ENCODE results near the gene RBMS3.

DNA sequence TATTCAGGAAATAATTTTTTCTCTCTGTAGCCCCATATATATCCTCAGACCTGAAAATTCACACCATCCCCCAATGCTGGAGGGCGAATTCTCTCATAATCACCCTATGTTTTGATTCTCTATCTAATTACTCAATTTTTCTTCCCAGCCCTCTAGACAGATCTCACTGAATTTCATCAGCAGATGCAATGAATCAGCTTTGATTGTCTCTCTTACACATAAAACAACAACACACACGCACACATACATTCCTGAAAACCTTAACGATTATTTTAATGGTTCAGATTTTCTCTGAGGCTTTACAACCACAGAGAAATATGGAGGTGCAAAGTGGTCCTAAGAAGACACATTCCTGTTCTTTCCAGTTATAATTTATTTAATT, 11.1 kb downstream of the RBMS3 start:
- no peak for TF ChIP-seq ZNF713 (CRISPR knock-in tag; IDR thresholded peaks at IDR 0.05)
- TF ChIP-seq SIX4 (CRISPR knock-in tag; IDR thresholded peaks at IDR 0.05), result no peak
